Stimulated activated naive CD8-positive, alpha-beta T cell treated with anti-CD3 and anti-CD28 coated beads, Interleukin-15, Interleukin-2, amounts not matched to agents 100 ng/mL and 50 ng/mL, for 24 hours (primary cell): ENCODE measurements around the gene CCDC8.
"Not testable (repeated sequence)": the region's sequence is repeated elsewhere in the genome, so short reads cannot be mapped to it uniquely, and the experiment has no call there.

ENCODE experiments used
- H3K27ac Mint-ChIP-seq: one replicate; pipeline ENCODE4 v1.8.0; 2021; ENCODE audit warnings: mild to moderate bottlenecking, mixed read lengths
- H3K27me3 Mint-ChIP-seq: one replicate; pipeline ENCODE4 v1.8.0; 2021; ENCODE audit warnings: mixed read lengths
- H3K36me3 Mint-ChIP-seq: one replicate; pipeline ENCODE4 v1.8.0; 2021; ENCODE audit warnings: low read depth, mixed read lengths
- H3K4me1 Mint-ChIP-seq: one replicate; pipeline ENCODE4 v1.8.0; 2021; ENCODE audit warnings: low read depth, mixed read lengths
- H3K4me3 Mint-ChIP-seq: one replicate; pipeline ENCODE4 v1.8.0; 2021; ENCODE audit warnings: mild to moderate bottlenecking, mixed read lengths
- H3K9me3 Mint-ChIP-seq: one replicate; pipeline ENCODE4 v1.8.0; 2021; ENCODE audit warnings: mixed read lengths

CCDC8 gene

GRCh38 chr19:46402725-46403124 is 10.6 kb downstream of the CCDC8 start:
- no peaks in the 10 kb centered on the region for H3K36me3 Mint-ChIP-seq
- peaks cover 56% of the 10 kb centered on the region for H3K27me3 Mint-ChIP-seq
- peaks cover 9% of the 10 kb centered on the region for H3K4me1 Mint-ChIP-seq
- H3K4me3 Mint-ChIP-seq, result no peak overlapping the region
- no peaks in the 10 kb centered on the region for H3K9me3 Mint-ChIP-seq
- H3K27ac Mint-ChIP-seq, result no peak overlapping the region

DNA sequence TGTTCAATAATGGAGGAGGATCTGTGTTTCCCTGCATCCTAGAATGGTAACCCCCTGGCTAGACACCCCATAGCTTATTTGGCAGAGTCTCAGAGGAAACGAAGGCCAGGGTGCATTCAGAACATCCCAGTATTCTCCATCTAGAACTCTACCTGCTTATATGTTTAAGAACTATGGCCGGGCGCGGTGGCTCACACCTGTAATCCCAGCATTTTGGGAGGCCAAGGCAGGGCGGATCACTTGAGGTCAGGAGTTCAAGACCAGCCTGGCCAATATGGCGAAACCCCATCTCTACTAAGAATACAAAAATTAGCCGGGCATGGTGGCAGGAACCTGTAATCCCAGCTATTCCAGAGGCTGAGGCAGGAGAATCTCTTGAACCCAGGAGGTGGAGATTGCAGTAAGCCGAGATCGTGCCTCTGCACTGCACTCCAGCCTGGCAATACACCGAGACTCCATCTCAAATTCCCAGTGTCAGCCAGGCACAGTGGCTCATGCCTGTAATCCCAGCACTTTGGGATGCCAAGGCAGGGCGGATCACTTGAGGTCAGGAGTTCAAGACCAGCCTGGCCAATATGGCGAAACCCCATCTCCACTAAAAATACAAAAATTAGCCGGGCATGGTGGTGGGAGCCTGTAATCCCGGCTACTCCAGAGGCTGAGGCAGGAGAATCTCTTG is 15.4 kb downstream of the CCDC8 start:
- H3K4me3 Mint-ChIP-seq, H3K4me1 Mint-ChIP-seq, H3K27ac Mint-ChIP-seq, H3K36me3 Mint-ChIP-seq, H3K9me3 Mint-ChIP-seq: not testable (repeated sequence)
- peaks cover 21% of the 10 kb centered on the region for H3K27me3 Mint-ChIP-seq

DNA sequence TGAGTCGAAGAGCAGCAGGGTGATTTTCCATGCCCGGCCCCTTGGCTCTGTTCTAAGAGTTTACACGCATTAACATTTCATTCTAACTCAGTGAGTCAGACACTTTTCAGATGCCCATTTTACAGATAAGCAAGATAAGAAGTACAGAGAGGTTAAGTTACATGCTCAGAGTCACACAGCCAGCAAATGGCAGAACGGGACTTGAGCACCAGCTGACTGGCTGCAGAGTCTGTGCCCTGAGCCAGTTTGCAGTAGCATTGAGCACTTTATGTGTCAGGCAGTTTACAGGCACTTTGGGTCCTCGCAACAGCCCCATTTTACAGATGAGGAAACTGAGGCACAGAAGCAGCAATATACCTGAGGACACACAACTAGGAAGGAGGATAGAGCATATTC is 19.0 kb downstream of the CCDC8 start:
- H3K4me3 Mint-ChIP-seq, result no peak overlapping the region
- H3K27me3 Mint-ChIP-seq, result peaks cover 8% of the 10 kb centered on the region
- no peaks in the 10 kb centered on the region for H3K9me3 Mint-ChIP-seq
- H3K4me1 Mint-ChIP-seq, result peaks cover 10% of the 10 kb centered on the region
- H3K36me3 Mint-ChIP-seq, result peaks cover 23% of the 10 kb centered on the region
- H3K27ac Mint-ChIP-seq, result no peak overlapping the region

DNA sequence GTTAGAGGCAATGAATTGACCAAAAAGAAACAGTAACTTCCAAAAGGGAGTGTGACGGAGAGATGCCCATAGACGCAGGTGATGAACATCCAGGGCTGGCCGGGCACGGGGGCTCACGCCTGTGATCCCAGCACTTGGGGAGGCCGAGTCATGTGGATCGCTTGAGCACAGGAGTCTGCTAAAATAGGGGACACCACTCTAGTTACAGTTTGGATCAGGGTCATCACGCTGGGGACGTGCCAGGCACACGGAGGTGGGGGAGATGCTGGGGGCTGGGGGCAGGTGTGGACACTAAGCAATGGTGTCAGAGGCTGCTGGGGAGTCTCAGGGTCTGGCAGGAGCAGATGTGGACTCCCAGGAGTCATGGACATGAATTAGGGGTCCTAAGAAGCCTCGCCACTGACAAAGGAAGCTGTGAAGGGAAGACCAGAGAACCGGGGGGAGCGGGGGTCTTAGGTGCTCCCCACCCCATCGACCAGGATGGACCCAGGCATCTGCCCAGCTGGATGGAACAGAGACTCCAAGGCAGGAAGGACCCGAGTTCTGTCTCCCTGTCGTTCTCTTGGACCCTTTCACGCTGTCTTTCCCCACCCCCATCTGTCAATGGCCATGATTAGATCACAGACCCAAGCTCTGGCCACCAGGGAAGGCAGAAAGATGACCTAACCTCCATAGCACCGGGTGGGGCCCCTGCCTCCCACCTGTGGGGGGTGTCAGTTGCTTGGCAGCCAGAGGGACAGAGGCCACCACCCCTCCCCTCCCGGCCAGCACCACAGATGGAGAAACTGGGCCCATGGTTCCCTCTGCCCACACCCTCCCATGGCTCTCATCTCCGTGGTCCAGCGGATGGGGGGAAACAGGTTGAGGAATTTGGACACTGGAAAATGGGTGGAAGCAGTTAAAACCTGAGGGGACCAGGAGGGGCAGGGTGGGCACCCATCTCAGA is 19.6 kb downstream of the CCDC8 start:
- Mint-ChIP-seq H3K27me3 (peaks cover 5% of the 10 kb centered on the region), H3K36me3 (peaks cover 29% of the 10 kb centered on the region), H3K4me3 (no peak overlapping the region), H3K9me3 (no peaks in the 10 kb centered on the region), H3K27ac (no peak overlapping the region), H3K4me1 (peaks cover 10% of the 10 kb centered on the region)

DNA sequence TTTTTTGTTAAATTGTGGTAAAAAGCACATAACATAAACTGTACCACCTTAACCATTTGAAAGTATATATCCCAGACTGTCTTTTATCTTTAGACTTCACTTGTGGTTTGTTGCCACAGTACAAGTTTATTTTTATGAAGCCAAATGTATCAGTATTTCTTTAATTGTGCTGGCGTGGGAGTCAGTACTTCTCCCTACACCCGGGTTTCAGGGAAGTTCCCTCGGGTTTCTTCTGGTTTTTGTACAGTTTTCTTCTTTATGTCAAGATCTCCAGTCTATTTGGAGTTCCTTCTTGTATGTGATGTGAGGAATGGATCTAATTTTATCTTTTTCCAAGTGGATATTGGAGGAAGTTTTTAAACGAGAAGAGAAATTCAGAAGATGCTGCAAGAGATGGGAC is 20.5 kb downstream of the CCDC8 start:
- no peak overlapping the region for H3K4me3 Mint-ChIP-seq
- H3K4me1 Mint-ChIP-seq, result peaks cover 10% of the 10 kb centered on the region
- H3K9me3 Mint-ChIP-seq, result no peaks in the 10 kb centered on the region
- H3K27me3 Mint-ChIP-seq, result peaks cover 5% of the 10 kb centered on the region
- H3K27ac Mint-ChIP-seq, result peak overlapping the region; percentile 69
- H3K36me3 Mint-ChIP-seq, result peaks cover 33% of the 10 kb centered on the region

DNA sequence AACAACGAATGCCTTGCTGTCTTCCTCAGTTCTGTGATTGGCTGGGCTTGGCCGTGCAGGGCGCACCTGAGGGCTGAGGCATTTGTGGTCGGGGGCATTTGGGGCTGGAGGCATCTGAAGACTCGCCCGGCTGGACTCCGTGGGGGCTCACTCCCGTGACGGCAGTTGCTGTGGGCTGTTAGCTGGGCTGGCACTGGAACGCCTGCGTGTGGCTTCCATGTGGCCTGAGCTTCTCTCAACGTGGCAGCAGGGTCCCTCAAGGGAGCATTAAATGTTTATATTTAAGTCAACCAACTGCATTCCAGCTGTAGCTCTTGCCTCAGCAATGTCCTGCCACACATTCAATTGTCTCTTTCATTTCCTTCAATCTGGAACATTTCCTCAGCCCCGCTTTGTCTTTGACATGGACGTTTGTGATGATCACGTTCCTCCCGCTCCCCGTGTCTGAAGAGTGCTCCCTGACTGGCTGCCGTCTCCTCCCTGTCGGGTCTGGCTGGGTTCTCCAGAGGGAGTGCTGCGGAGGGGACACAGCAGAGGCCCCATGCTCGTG is 21.0 kb downstream of the CCDC8 start:
- Mint-ChIP-seq H3K9me3 (no peaks in the 10 kb centered on the region), H3K36me3 (peaks cover 38% of the 10 kb centered on the region), H3K4me3 (no peak overlapping the region), H3K27me3 (no peaks in the 10 kb centered on the region), H3K4me1 (peaks cover 10% of the 10 kb centered on the region), H3K27ac (peak overlapping the region; percentile 69)

- H3K4me3 Mint-ChIP-seq, result no peak overlapping the region
- peaks cover 10% of the 10 kb centered on the region for H3K4me1 Mint-ChIP-seq
- no peaks in the 10 kb centered on the region for H3K9me3 Mint-ChIP-seq
- no peak overlapping the region for H3K27ac Mint-ChIP-seq
- no peaks in the 10 kb centered on the region for H3K27me3 Mint-ChIP-seq
- peaks cover 45% of the 10 kb centered on the region for H3K36me3 Mint-ChIP-seq
Observed at GRCh38 chr19:46391296-46392251, 21.8 kb downstream of the CCDC8 start.

DNA sequence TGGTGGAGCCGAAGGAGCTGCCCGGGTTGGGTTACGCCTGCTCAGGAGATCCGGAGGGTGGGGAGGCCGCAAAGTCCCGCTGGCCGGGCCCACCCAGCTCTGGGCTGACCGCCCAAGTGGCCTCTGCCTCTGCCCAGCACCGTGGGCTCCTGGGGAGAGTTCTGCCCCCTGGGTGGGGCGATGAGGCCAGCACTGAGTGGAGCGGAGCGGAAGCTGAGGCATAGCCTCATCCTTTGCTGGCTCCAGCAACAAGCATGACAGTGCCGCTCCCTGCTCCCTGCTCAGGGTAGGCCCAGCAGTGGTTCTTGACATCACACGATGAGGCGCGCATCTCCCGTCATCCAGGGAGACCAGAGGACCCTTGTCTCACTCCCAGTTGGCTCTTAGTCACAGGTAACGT is 22.5 kb downstream of the CCDC8 start:
- H3K27me3 Mint-ChIP-seq, result no peaks in the 10 kb centered on the region
- H3K4me3 Mint-ChIP-seq, result no peak overlapping the region
- H3K9me3 Mint-ChIP-seq, result no peaks in the 10 kb centered on the region
- H3K4me1 Mint-ChIP-seq, result peaks cover 10% of the 10 kb centered on the region
- no peak overlapping the region for H3K27ac Mint-ChIP-seq
- H3K36me3 Mint-ChIP-seq, result peaks cover 49% of the 10 kb centered on the region

DNA sequence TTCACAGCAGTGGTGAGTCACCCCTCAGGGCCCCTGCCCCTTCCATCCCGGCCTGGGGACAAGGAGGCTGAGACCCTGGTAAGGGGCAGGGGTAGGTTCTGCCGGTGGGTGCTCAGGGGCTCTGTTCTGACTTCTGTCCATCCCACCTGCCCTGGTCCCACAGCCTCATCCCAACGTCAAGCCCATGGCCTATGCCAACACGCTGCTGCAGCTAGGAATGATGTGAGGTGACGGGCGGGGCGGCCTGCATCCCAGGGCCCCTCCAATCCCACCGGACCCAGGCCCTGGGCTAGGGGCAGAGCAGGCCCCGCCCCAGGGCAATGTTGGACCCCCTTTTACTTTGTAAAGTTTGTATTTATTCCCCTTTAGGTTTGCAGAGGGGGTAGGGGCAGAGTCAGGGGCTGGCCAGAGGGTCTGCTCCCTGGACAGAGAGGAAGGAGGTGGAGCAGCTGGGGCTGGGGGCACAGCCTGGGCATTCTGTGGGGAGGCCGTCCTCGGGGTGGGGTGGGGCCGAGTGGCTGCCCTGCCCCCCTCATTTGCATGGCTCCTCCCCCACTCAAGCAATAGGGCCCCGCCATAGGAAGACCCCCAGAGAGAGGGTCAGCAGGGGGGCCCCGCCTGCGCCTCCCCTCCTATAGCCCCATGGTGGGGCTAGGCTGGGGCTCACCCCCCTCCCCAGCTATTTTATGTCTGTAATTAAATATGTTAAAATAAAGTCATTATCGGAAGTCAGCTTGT is 23.1 kb downstream of the CCDC8 start:
- H3K36me3 Mint-ChIP-seq, result peaks cover 51% of the 10 kb centered on the region
- no peaks in the 10 kb centered on the region for H3K27me3 Mint-ChIP-seq
- no peak overlapping the region for H3K27ac Mint-ChIP-seq
- H3K4me1 Mint-ChIP-seq, result peaks cover 7% of the 10 kb centered on the region
- no peak overlapping the region for H3K4me3 Mint-ChIP-seq
- no peaks in the 10 kb centered on the region for H3K9me3 Mint-ChIP-seq

DNA sequence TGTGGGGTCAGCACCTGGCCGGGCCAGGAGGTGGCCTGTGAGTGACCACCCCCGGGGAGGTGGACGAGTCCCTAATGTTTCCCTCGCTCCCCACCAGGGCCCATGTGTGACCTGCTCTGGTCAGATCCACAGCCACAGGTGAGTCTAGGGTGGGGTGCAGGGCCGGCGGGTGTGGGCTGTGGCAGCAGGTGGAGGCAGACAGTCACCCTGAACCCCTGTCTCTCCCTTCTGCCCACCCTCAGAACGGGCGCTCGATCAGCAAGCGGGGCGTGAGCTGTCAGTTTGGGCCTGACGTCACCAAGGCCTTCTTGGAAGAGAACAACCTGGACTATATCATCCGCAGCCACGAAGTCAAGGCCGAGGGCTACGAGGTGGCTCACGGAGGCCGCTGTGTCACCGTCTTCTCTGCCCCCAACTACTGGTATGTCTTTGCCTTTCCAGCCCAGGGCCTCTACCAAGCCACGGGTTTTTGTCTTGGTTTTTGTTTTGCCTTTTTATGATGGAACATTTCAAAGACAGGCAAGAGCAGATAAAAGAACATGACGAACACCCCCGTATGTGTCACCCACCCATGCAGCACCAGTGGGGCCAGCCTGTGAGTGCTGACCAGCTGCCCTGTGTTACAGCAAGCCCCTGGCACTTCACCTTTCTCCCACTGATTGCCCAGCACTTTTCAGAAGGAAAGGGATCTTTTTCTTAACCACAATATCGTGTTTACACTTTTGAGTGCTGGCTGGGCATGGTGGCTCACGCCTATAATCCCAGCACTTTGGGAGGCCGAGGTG is 24.9 kb downstream of the CCDC8 start:
- Mint-ChIP-seq H3K4me1 (peaks cover 4% of the 10 kb centered on the region), H3K27me3 (no peaks in the 10 kb centered on the region)

GRCh38 chr19:46387713-46388130 is 25.6 kb downstream of the CCDC8 start:
- peaks cover 69% of the 10 kb centered on the region for H3K36me3 Mint-ChIP-seq

More for the DNA sequence above, 24.9 kb downstream of the CCDC8 start:
- peaks cover 67% of the 10 kb centered on the region for H3K36me3 Mint-ChIP-seq
- no peak overlapping the region for H3K4me3 Mint-ChIP-seq
- H3K27ac Mint-ChIP-seq, result no peak overlapping the region
- no peaks in the 10 kb centered on the region for H3K9me3 Mint-ChIP-seq

DNA sequence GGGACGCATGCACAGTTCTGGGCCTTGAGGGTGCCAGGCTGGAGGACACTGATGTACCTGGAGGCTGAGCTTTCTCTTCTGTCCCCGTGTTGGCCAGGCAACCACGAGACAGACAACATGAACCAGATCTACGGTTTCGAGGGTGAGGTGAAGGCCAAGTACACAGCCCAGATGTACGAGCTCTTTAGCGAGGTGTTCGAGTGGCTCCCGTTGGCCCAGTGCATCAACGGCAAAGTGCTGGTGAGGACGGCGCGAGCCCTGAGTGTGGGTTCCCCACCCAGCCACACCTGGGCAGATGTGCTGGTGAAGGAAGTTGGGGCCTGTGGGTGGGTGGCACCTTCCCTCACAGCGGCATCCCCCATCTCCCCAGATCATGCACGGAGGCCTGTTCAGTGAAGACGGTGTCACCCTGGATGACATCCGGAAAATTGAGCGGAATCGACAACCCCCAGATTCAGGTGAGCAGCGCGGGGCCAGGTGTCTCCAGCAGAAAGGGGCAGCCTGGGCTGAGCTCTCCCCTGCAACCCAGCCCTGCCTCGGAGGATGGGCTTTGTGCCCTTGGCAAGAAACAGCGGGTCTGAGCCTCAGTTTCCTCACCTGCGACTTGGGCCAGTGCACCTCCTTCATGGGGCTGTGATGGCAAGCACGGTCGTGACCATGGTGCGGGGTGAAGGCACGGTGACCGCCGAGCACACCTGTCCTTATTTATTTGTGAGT is 26.2 kb downstream of the CCDC8 start:
- Mint-ChIP-seq H3K9me3 (no peaks in the 10 kb centered on the region), H3K36me3 (peaks cover 70% of the 10 kb centered on the region), H3K4me3 (no peak overlapping the region), H3K27ac (no peak overlapping the region), H3K27me3 (no peaks in the 10 kb centered on the region), H3K4me1 (no peaks in the 10 kb centered on the region)

More at GRCh38 chr19:46387713-46388130, 25.6 kb downstream of the CCDC8 start:
- Mint-ChIP-seq H3K27me3 (no peaks in the 10 kb centered on the region), H3K4me1 (peaks cover 3% of the 10 kb centered on the region), H3K9me3 (no peaks in the 10 kb centered on the region), H3K27ac (no peak overlapping the region), H3K4me3 (no peak overlapping the region)

GRCh38 chr19:46386151-46386550 is 27.2 kb downstream of the CCDC8 start:
- Mint-ChIP-seq H3K36me3 (peaks cover 68% of the 10 kb centered on the region), H3K9me3 (no peaks in the 10 kb centered on the region), H3K4me1 (no peaks in the 10 kb centered on the region), H3K27me3 (no peaks in the 10 kb centered on the region), H3K4me3 (no peak overlapping the region), H3K27ac (no peak overlapping the region)
